Endodermal cell (in vitro differentiated cells): Measurements from ENCODE around the gene TSPO2. TPM values are rescaled to one million over a fixed set of nuclear protein-coding genes. Genes with fewer than 3 reads are reported as not detected.

Experiments
- DNase-seq: peaks from one replicate; pipeline ENCODE4 v3.0.0-alpha.2; 2017
- H3K27ac ChIP-seq: 2 replicates; pipeline ENCODE4 v1.5.1; 2013; ENCODE audit warnings: mild to moderate bottlenecking, low read depth, low read length, moderate library complexity
- H3K27me3 ChIP-seq: 2 replicates; pipeline ENCODE4 v1.6.1; 2013; ENCODE audit warnings: mild to moderate bottlenecking, low read length, moderate library complexity; ENCODE audit not compliant: insufficient read depth, control insufficient read depth, poor library complexity, severe bottlenecking
- H3K36me3 ChIP-seq: 2 replicates; pipeline ENCODE4 v1.7.0; 2013; ENCODE audit warnings: mild to moderate bottlenecking, low read length, moderate library complexity; ENCODE audit not compliant: control insufficient read depth, insufficient read depth
- H3K4me1 ChIP-seq: one replicate; pipeline ENCODE4 v1.7.0; 2013; ENCODE audit warnings: low read length; ENCODE audit not compliant: control insufficient read depth, insufficient read depth
- H3K4me3 ChIP-seq: 2 replicates; pipeline ENCODE4 v1.5.1; 2013; ENCODE audit warnings: mild to moderate bottlenecking, low read length, moderate library complexity
- H3K9ac ChIP-seq: 2 replicates; pipeline ENCODE4 v1.6.1; 2013; ENCODE audit warnings: mild to moderate bottlenecking, low read length, moderate library complexity; ENCODE audit not compliant: poor library complexity, severe bottlenecking; ENCODE audit errors: extremely low read depth
- H3K9me3 ChIP-seq: 2 replicates; pipeline ENCODE4 v1.6.1; 2013; ENCODE audit warnings: mild to moderate bottlenecking, low read length, moderate library complexity; ENCODE audit not compliant: control insufficient read depth
- H3K27ac Mint-ChIP-seq: 2 replicates; pipeline ENCODE4 v1.8.0; 2020; ENCODE audit warnings: mixed read lengths
- H3K27me3 Mint-ChIP-seq: 2 replicates; pipeline ENCODE4 v1.8.0; 2021; ENCODE audit warnings: mild to moderate bottlenecking, mixed read lengths; ENCODE audit not compliant: insufficient read depth
- H3K36me3 Mint-ChIP-seq: 2 replicates; pipeline ENCODE4 v1.8.0; 2020; ENCODE audit warnings: low read depth, mixed read lengths
- H3K4me1 Mint-ChIP-seq: 2 replicates; pipeline ENCODE4 v1.8.0; 2020; ENCODE audit warnings: mixed read lengths
- H3K4me3 Mint-ChIP-seq: 2 replicates; pipeline ENCODE4 v1.8.0; 2020; ENCODE audit warnings: mild to moderate bottlenecking, moderate library complexity, mixed read lengths
- H3K9me3 Mint-ChIP-seq: 2 replicates; pipeline ENCODE4 v1.8.0; 2020; ENCODE audit warnings: mild to moderate bottlenecking, mixed read lengths
- CTCF ChIP-seq: fragments of 200-600 bp; sonication (generic); conservative IDR thresholded peaks from 2 replicates; pipeline ENCODE4 v1.5.0; 2021; ENCODE audit warnings: antibody characterized with exemption, mild to moderate bottlenecking
- WGBS, 2 experiments: methylation state at CpG; one replicate each; pipeline versions ENCODE4 v1.1.5 to v1.1.7; 2013; ENCODE audit warnings: missing lambda C conversion rate in 2 of 2, mixed read lengths in 1 of 2; ENCODE audit not compliant: insufficient coverage in 1 of 2, insufficient read length in 1 of 2; 5-methylcytosine and 5-hydroxymethylcytosine counted together
- total RNA-seq, 2 donors: library from RNA; stranded (reverse); fragmentation: NEBNext Ultra II Directional in 1 of 2; extraction: Animal tissue kit (Norgen Biotek cat#: 25700) in 1 of 2; gene quantifications; 2 replicates in 1 of 2; 3 replicates in 1 of 2; pipeline ENCODE4 v1.2.1, GENCODE V29; 2021

Gene TSPO2
- total RNA-seq, 2 donors from 2014 or later: not detected

GRCh38 chr6:41078101-41078500 lies 35.8 kb downstream of the TSPO2 start:
- no peak for TF ChIP-seq CTCF
- no peak overlapping the region for H3K4me3 Mint-ChIP-seq
- Histone ChIP-seq H3K9me3 (no peaks in the 10 kb centered on the region), H3K4me1 (peaks cover 16% of the 10 kb centered on the region), H3K27ac (no peak overlapping the region), H3K4me3 (no peak overlapping the region), H3K36me3 (peaks cover 42% of the 10 kb centered on the region), H3K9ac (no peak overlapping the region), H3K27me3 (no peaks in the 10 kb centered on the region)
- H3K27me3 Mint-ChIP-seq: no peaks in the 10 kb centered on the region
- no peak overlapping the region for H3K27ac Mint-ChIP-seq
- peaks cover 53% of the 10 kb centered on the region for H3K4me1 Mint-ChIP-seq
- H3K36me3 Mint-ChIP-seq: peaks cover 38% of the 10 kb centered on the region
- no peaks in the 10 kb centered on the region for H3K9me3 Mint-ChIP-seq
- 100% methylated on average over 2 of the region's 3 CpGs; no CpG with 5 or more reads in 1 of the 2 experiments for WGBS, 2 experiments
- no peak for DNase-seq

- no peak for TF ChIP-seq CTCF
- no peak overlapping the region for H3K4me3 Mint-ChIP-seq
- Histone ChIP-seq H3K9me3 (no peaks in the 10 kb centered on the region), H3K36me3 (peaks cover 52% of the 10 kb centered on the region), H3K27me3 (no peaks in the 10 kb centered on the region), H3K4me3 (no peak overlapping the region), H3K27ac (no peak overlapping the region), H3K4me1 (peaks cover 16% of the 10 kb centered on the region), H3K9ac (no peak overlapping the region)
- no peaks in the 10 kb centered on the region for H3K27me3 Mint-ChIP-seq
- WGBS, 2 experiments: 97 to 100% methylated on average over 1 of the region's 1 CpG
- no peak overlapping the region for H3K27ac Mint-ChIP-seq
- H3K9me3 Mint-ChIP-seq: no peaks in the 10 kb centered on the region
- peaks cover 48% of the 10 kb centered on the region for H3K36me3 Mint-ChIP-seq
- no peak for DNase-seq
- H3K4me1 Mint-ChIP-seq: peaks cover 57% of the 10 kb centered on the region
These were observed 36.8 kb downstream of the TSPO2 start for GRCh38 chr6:41079080-41079479.

- H3K4me1 ChIP-seq: peaks cover 16% of the 10 kb centered on the region
- Mint-ChIP-seq H3K9me3 (no peaks in the 10 kb centered on the region), H3K27me3 (no peaks in the 10 kb centered on the region), H3K4me3 (no peak overlapping the region), H3K4me1 (peaks cover 42% of the 10 kb centered on the region), H3K36me3 (peaks cover 59% of the 10 kb centered on the region), H3K27ac (no peak overlapping the region)
- H3K27ac ChIP-seq: no peak overlapping the region
- H3K4me3 ChIP-seq: no peak overlapping the region
- H3K9me3 ChIP-seq: no peaks in the 10 kb centered on the region
- 96 to 100% methylated on average over 2 of the region's 2 CpGs for WGBS, 2 experiments
- H3K27me3 ChIP-seq: no peaks in the 10 kb centered on the region
- DNase-seq: no peak
- no peak overlapping the region for H3K9ac ChIP-seq
- no peak for TF ChIP-seq CTCF
- peaks cover 67% of the 10 kb centered on the region for H3K36me3 ChIP-seq
These were observed 38.4 kb downstream of the TSPO2 start for GRCh38 chr6:41080621-41081020.
